Measurements from ENCODE around the gene SKA2.
A peak's percentile ranks its signal among the peaks of the same experiment; 100 is the strongest.
"Not testable (repeated sequence)": the region's sequence is repeated elsewhere in the genome, so short reads cannot be mapped to it uniquely, and the experiment has no call there.

SKA2 gene

GRCh38 chr17:59154721-59155438, at the start of gene SKA2:
Gene SKA2, minus strand, starts transcription at chr17:59155186. Its CDS starts 23 bp downstream, at chr17:59155163.
- DNase-seq (ENCODE audit: low spot score) = peak; percentile 100

GRCh38 chr17:59202320-59202719, 47.3 kb upstream of the SKA2 start:
- no peak for DNase-seq (ENCODE audit: low spot score)

GRCh38 chr17:59199398-59199797, 44.4 kb upstream of the SKA2 start:
- no peak for DNase-seq (ENCODE audit: low spot score)

- DNase-seq (ENCODE audit: low spot score) = no peak
These were observed 38.4 kb upstream of the SKA2 start for GRCh38 chr17:59193336-59193862.

- DNase-seq (ENCODE audit: low spot score) = no peak
These were observed 35.8 kb upstream of the SKA2 start for GRCh38 chr17:59190806-59191205.

GRCh38 chr17:59186850-59187249, 31.9 kb upstream of the SKA2 start:
- no peak for DNase-seq (ENCODE audit: low spot score)

GRCh38 chr17:59185997-59186396, 31.0 kb upstream of the SKA2 start:
- no peak for DNase-seq (ENCODE audit: low spot score)

- DNase-seq (ENCODE audit: low spot score) = no peak
These were observed 26.5 kb upstream of the SKA2 start for GRCh38 chr17:59181481-59181880.

- DNase-seq (ENCODE audit: low spot score) = no peak
These were observed 25.6 kb upstream of the SKA2 start for GRCh38 chr17:59180626-59181025.

GRCh38 chr17:59179601-59180000, 24.6 kb upstream of the SKA2 start:
- DNase-seq (ENCODE audit: low spot score) = not testable (repeated sequence)

- DNase-seq (ENCODE audit: low spot score) = no peak
These were observed 23.4 kb upstream of the SKA2 start for GRCh38 chr17:59178266-59178985.

- DNase-seq (ENCODE audit: low spot score) = no peak
These were observed 20.1 kb upstream of the SKA2 start for GRCh38 chr17:59175076-59175475.

GRCh38 chr17:59174671-59175070, 19.7 kb upstream of the SKA2 start:
- DNase-seq (ENCODE audit: low spot score) = no peak

- DNase-seq (ENCODE audit: low spot score) = no peak
These were observed 17.5 kb upstream of the SKA2 start for GRCh38 chr17:59172436-59173004.

GRCh38 chr17:59167571-59168001, 12.6 kb upstream of the SKA2 start:
- DNase-seq (ENCODE audit: low spot score) = no peak

GRCh38 chr17:59165933-59166342, 11.0 kb upstream of the SKA2 start:
- peak; percentile 50 for DNase-seq (ENCODE audit: low spot score)

GRCh38 chr17:59161477-59161876, 6.5 kb upstream of the SKA2 start:
- no peak for DNase-seq (ENCODE audit: low spot score)

- DNase-seq (ENCODE audit: low spot score) = no peak
These were observed 5.4 kb upstream of the SKA2 start for GRCh38 chr17:59160157-59161025.

GRCh38 chr17:59155439-59156177, 622 bp upstream of the SKA2 start, which contains the start of gene PRR11:
Gene PRR11, plus strand, starts transcription at chr17:59155746. Its CDS starts 14,007 bp downstream, at chr17:59169753.
- DNase-seq (ENCODE audit: low spot score) = no peak

GRCh38 chr17:59154292-59154720, 680 bp downstream of the SKA2 start:
- peak; percentile 58 for DNase-seq (ENCODE audit: low spot score)

- no peak for DNase-seq (ENCODE audit: low spot score)
These were observed 2.1 kb downstream of the SKA2 start for GRCh38 chr17:59152925-59153324.
